Measurements from ENCODE around the gene NGF.

Gene NGF

GRCh38 chr1:115327270-115327669, 10.8 kb downstream of the NGF start:
- H3K4me3 ChIP-seq (ENCODE audit: low read depth, low read length), result no peak overlapping the region
- in situ Hi-C loops (cut with HindIII; ENCODE audit: low sequenced_read_pairs), result no loop called here
- TF ChIP-seq CTCF (IDR thresholded peaks at IDR 0.05; ENCODE audit: low read depth, low read length, missing control alignments), result no peak
- DNase-seq (ENCODE audit: low read depth), result no peak

DNA sequence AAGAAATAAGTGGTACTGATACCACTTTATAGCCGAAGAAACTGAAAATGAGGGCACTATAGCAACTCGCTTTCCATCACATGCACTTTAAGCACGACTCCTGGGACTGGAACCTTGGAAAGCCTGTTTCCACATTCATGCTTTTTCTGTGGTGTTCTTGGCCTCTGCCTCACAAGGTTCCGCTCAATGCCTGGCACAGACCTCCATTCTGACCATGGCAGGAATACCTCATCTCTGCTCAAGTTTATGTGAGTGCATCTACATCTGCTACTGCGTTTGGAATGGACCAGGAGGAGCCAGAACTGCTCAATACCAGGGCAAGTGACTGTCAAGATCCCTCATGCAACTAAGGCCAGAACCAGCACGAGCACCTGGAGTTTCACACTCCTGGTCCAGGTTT, 11.6 kb downstream of the NGF start:
- H3K4me3 ChIP-seq (ENCODE audit: low read depth, low read length), result no peak overlapping the region
- no peak for TF ChIP-seq CTCF (IDR thresholded peaks at IDR 0.05; ENCODE audit: low read depth, low read length, missing control alignments)
- no peak for DNase-seq (ENCODE audit: low read depth)
- in situ Hi-C loops (cut with HindIII; ENCODE audit: low sequenced_read_pairs), result no loop called here

DNA sequence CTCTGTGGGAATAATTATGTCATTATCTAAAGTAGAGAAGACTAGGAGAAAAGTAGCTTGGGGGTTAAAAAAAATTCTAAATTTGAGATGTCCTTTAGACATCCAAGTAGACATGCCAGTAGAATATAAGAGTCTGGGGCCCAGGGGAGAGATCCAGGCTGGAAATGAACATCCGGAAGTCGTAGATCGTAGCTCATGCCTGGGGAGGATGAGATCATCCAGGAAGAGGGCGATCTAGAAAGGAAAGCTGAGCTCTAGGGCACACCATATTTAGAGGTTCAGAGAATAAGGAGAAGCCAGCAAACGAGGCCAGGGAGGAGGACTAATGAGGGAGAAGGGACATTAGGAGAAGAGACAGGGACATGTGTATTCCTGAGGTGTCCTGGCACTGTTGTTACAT, 12.2 kb downstream of the NGF start:
- no peak overlapping the region for H3K4me3 ChIP-seq (ENCODE audit: low read depth, low read length)
- in situ Hi-C loops (cut with HindIII; ENCODE audit: low sequenced_read_pairs), result no loop called here
- no peak for DNase-seq (ENCODE audit: low read depth)
- TF ChIP-seq CTCF (IDR thresholded peaks at IDR 0.05; ENCODE audit: low read depth, low read length, missing control alignments), result no peak

DNA sequence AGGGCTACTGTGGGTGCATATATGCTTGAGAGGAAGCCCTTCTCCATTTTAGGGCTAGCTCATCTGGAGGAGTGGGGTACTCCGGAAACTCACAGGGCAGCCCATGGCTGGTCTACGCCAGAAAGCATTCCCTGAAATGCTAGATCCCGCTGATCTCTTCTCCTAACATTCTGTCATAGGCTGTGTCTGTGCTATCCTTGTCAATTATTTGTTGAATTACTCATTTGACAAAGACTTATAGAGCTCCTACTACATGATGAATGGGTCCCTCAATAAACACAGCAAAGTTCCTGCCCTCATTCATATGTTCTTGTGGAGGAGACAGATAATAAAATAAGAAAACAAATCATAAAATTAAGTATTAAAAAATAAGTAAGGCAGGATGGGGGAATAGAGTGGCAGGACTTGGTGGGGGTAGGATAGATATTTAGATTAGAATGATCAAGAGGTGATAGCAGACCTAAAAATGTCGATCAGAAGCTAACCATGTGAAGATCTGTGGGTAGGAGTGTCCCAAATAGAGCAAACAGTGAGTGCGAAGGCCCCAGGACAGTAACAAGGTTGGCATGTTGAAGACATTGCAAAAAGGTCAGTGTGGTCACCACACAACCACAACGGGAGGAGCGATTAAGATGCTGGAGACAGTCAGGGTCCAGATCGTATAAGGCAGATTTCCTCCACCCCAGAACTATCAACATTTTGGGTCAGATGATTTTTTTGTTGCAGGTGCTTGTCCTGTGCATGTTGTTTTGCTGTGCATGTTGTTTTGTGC, 13.2 kb downstream of the NGF start:
- H3K4me3 ChIP-seq (ENCODE audit: low read depth, low read length), result no peak overlapping the region
- in situ Hi-C loops (cut with HindIII; ENCODE audit: low sequenced_read_pairs), result no loop called here
- no peak for DNase-seq (ENCODE audit: low read depth)

GRCh38 chr1:115323366-115324004, 14.6 kb downstream of the NGF start:
- DNase-seq (ENCODE audit: low read depth), result no peak
- H3K4me3 ChIP-seq (ENCODE audit: low read depth, low read length), result no peak overlapping the region
- no peak for TF ChIP-seq CTCF (IDR thresholded peaks at IDR 0.05; ENCODE audit: low read depth, low read length, missing control alignments)
- in situ Hi-C loops (cut with HindIII; ENCODE audit: low sequenced_read_pairs), result no loop called here

More for the DNA sequence above, 13.2 kb downstream of the NGF start:
- no peak for TF ChIP-seq CTCF (IDR thresholded peaks at IDR 0.05; ENCODE audit: low read depth, low read length, missing control alignments)

GRCh38 chr1:115322631-115323030, 15.4 kb downstream of the NGF start:
- no peak for TF ChIP-seq CTCF (IDR thresholded peaks at IDR 0.05; ENCODE audit: low read depth, low read length, missing control alignments)
- no peak overlapping the region for H3K4me3 ChIP-seq (ENCODE audit: low read depth, low read length)
- no peak for DNase-seq (ENCODE audit: low read depth)
- in situ Hi-C loops (cut with HindIII; ENCODE audit: low sequenced_read_pairs), result no loop called here

Data from astrocyte of the cerebellum (primary cell).